ENCODE measurements around the gene HSPB6.

Gene HSPB6

DNA sequence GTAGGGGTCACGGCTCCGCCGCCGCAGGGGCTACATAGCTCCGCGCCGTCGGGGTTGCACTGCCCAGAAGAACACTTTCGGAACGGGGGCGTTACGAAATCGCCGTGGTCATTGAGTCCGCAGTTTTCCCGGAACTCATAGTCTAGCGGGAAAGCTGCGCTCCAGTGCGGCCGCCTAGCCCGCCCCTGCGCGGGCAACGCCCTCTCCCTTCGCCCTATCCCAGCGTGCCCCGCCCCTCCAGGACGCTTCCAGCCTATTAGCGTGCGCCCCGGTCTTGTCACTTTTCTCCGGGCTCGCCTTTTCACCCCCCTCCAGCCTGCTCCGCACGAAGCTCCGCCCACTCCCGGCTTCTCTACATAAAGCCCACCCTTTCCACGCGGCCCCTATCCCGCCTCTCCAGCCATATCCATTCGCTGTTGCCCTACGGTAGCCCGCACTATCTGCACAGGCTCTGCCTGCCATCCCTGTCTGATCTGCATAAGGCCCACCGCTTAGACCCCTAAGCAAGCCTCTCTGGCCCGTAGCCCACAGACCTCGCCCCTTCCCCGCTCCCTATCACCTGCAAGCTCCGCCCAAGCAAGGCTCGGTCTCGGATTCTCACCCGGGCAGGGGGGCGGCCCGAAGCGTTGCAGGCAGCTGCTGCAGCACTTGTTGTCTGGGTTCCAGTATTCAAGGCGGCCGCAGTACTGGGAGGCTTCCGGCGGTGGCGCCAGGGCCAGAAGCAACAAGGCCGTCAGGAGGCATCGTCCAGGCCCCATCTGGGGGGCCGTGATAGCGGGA, 16.2 kb downstream of the HSPB6 start:
- peak; percentile 53; the same call in 1 of the 2 replicates for TF ChIP-seq POLR2AphosphoS5 (IDR thresholded peaks at IDR 0.05; ENCODE audit: low read depth)
- TF ChIP-seq SPI1 (IDR thresholded peaks at IDR 0.05; ENCODE audit: borderline replicate concordance, low read depth): no peak; the same call in 1 of the 2 replicates
- TF ChIP-seq, protein P1, sequence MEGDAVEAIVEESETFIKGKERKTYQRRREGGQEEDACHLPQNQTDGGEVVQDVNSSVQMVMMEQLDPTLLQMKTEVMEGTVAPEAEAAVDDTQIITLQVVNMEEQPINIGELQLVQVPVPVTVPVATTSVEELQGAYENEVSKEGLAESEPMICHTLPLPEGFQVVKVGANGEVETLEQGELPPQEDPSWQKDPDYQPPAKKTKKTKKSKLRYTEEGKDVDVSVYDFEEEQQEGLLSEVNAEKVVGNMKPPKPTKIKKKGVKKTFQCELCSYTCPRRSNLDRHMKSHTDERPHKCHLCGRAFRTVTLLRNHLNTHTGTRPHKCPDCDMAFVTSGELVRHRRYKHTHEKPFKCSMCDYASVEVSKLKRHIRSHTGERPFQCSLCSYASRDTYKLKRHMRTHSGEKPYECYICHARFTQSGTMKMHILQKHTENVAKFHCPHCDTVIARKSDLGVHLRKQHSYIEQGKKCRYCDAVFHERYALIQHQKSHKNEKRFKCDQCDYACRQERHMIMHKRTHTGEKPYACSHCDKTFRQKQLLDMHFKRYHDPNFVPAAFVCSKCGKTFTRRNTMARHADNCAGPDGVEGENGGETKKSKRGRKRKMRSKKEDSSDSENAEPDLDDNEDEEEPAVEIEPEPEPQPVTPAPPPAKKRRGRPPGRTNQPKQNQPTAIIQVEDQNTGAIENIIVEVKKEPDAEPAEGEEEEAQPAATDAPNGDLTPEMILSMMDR (IDR thresholded peaks at IDR 0.05; ENCODE audit: insufficient read depth, low read length): peak; percentile 4
- TF ChIP-seq, protein P2, sequence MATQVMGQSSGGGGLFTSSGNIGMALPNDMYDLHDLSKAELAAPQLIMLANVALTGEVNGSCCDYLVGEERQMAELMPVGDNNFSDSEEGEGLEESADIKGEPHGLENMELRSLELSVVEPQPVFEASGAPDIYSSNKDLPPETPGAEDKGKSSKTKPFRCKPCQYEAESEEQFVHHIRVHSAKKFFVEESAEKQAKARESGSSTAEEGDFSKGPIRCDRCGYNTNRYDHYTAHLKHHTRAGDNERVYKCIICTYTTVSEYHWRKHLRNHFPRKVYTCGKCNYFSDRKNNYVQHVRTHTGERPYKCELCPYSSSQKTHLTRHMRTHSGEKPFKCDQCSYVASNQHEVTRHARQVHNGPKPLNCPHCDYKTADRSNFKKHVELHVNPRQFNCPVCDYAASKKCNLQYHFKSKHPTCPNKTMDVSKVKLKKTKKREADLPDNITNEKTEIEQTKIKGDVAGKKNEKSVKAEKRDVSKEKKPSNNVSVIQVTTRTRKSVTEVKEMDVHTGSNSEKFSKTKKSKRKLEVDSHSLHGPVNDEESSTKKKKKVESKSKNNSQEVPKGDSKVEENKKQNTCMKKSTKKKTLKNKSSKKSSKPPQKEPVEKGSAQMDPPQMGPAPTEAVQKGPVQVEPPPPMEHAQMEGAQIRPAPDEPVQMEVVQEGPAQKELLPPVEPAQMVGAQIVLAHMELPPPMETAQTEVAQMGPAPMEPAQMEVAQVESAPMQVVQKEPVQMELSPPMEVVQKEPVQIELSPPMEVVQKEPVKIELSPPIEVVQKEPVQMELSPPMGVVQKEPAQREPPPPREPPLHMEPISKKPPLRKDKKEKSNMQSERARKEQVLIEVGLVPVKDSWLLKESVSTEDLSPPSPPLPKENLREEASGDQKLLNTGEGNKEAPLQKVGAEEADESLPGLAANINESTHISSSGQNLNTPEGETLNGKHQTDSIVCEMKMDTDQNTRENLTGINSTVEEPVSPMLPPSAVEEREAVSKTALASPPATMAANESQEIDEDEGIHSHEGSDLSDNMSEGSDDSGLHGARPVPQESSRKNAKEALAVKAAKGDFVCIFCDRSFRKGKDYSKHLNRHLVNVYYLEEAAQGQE (IDR thresholded peaks at IDR 0.05; ENCODE audit: insufficient replicate concordance, low read depth): no peak
- peak; percentile 60 for TF ChIP-seq GABPA (IDR thresholded peaks at IDR 0.05; ENCODE audit: low read depth)
- Histone ChIP-seq H3K4me3 (replicated peaks; ENCODE audit: insufficient read depth, low read length) (peak overlapping the region; percentile 63), H3K27ac (replicated peaks) (peak overlapping the region; percentile 71), H3K27me3 (ENCODE audit: insufficient read depth, poor library complexity, severe bottlenecking) (no peaks in the 10 kb centered on the region)
- peak; percentile 97 to 98 for DNase-seq (ENCODE audit: low read depth in 1 of 2, low spot score in 1 of 2)

DNA sequence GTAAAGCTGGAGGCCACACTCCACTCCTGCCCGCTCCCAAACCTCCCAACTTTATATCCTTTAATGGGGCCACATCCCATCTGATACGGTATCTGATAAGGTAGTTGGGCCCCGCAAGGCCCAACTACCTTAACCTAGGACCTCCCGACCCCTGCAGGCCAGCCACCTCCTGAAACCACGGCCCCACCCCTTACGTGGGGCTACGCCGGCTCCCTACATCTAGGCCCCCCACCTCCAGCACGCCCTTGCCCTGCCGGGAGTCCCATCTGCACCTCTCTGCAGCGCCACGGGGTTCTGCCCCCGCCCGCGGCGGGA, 16.8 kb downstream of the HSPB6 start:
- H3K27me3 ChIP-seq (ENCODE audit: insufficient read depth, poor library complexity, severe bottlenecking): no peaks in the 10 kb centered on the region
- H3K27ac ChIP-seq (replicated peaks): peak overlapping the region; percentile 71
- no peak for DNase-seq (ENCODE audit: low read depth in 1 of 2, low spot score in 1 of 2)
- H3K4me3 ChIP-seq (replicated peaks; ENCODE audit: insufficient read depth, low read length): peak overlapping the region; percentile 63
- TF ChIP-seq, protein P2 (IDR thresholded peaks at IDR 0.05; ENCODE audit: insufficient replicate concordance, low read depth): no peak
- TF ChIP-seq POLR2AphosphoS5 (IDR thresholded peaks at IDR 0.05; ENCODE audit: low read depth) (no peak), SPI1 (IDR thresholded peaks at IDR 0.05; ENCODE audit: borderline replicate concordance, low read depth) (no peak), GABPA (IDR thresholded peaks at IDR 0.05; ENCODE audit: low read depth) (no peak)
- TF ChIP-seq, protein P1 (IDR thresholded peaks at IDR 0.05; ENCODE audit: insufficient read depth, low read length): no peak

DNA sequence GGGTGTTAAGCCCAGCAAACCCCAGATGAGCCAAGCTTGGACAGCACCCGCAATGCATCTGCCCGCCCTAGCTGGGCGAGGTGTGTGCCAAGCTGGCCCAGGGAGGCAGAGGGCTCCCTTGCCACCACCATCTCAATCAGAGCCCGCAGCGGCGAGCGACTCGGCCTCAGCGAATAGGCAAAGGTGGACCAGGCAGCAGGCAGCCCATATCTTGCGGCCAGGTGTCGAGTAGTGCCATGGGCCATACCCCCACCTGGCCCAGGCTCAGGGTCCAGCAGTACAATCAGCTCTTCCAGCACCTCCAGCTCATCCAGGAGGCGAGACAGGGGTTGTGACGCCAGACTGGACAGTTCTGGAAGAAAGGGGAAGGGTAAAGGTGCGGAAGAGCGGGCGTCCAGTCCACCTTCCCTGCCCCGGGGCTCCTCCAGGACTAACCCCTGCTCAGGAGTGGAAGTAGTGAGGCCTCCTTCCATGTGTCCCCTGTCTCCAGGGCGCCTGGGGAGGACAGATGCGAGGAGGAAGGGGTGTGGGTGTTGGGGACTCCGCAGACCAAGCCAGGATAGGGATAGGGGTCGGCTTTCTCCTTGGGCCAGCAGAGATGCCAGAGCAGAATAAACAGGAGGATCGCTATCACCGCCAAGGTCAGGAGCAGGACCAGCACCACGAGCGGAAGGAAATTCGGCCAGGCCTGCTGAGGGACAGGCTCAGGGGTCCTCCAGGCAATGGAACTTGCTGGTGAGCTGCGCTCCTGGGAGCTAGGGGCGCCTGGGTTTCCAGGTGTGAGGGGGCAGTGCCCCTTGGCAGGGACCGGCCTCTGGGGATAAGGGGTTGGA, 17.3 kb downstream of the HSPB6 start:
- peak overlapping the region; percentile 63 for H3K4me3 ChIP-seq (replicated peaks; ENCODE audit: insufficient read depth, low read length)
- no peaks in the 10 kb centered on the region for H3K27me3 ChIP-seq (ENCODE audit: insufficient read depth, poor library complexity, severe bottlenecking)
- H3K27ac ChIP-seq (replicated peaks): no peak overlapping the region; the same call in 1 of the 2 replicates
- TF ChIP-seq GABPA (IDR thresholded peaks at IDR 0.05; ENCODE audit: low read depth) (no peak), POLR2AphosphoS5 (IDR thresholded peaks at IDR 0.05; ENCODE audit: low read depth) (peak; percentile 38; the same call in 1 of the 2 replicates)
- TF ChIP-seq, protein P2 (IDR thresholded peaks at IDR 0.05; ENCODE audit: insufficient replicate concordance, low read depth): no peak
- no peak for DNase-seq (ENCODE audit: low read depth in 1 of 2, low spot score in 1 of 2)

All from HL-60 (cell line).